ENCODE data around the gene MSL2.
"Not testable (repeated sequence)": the region's sequence is repeated elsewhere in the genome, so short reads cannot be mapped to it uniquely, and the experiment has no call there.

MSL2 gene, protein sequence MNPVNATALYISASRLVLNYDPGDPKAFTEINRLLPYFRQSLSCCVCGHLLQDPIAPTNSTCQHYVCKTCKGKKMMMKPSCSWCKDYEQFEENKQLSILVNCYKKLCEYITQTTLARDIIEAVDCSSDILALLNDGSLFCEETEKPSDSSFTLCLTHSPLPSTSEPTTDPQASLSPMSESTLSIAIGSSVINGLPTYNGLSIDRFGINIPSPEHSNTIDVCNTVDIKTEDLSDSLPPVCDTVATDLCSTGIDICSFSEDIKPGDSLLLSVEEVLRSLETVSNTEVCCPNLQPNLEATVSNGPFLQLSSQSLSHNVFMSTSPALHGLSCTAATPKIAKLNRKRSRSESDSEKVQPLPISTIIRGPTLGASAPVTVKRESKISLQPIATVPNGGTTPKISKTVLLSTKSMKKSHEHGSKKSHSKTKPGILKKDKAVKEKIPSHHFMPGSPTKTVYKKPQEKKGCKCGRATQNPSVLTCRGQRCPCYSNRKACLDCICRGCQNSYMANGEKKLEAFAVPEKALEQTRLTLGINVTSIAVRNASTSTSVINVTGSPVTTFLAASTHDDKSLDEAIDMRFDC

GRCh38 chr3:136196064-136196400 lies at the start of gene MSL2:
Gene MSL2 (minus strand): TSS chr3:136196335. CDS start chr3:136195113, 1,222 bp downstream.
- no peak for DNase-seq (ENCODE audit: low read depth in 1 of 2, low spot score in 1 of 2)

- no peak for DNase-seq (ENCODE audit: low read depth in 1 of 2, low spot score in 1 of 2)
Observed at GRCh38 chr3:136245691-136246090, 49.6 kb upstream of the MSL2 start.

- DNase-seq (ENCODE audit: low read depth in 1 of 2, low spot score in 1 of 2): no peak
Observed at GRCh38 chr3:136239094-136239493, 43.0 kb upstream of the MSL2 start.

- no peak for DNase-seq (ENCODE audit: low read depth in 1 of 2, low spot score in 1 of 2)
Observed at GRCh38 chr3:136237961-136238649, 42.0 kb upstream of the MSL2 start.

- no peak for DNase-seq (ENCODE audit: low read depth in 1 of 2, low spot score in 1 of 2)
Observed at GRCh38 chr3:136237103-136237502, 41.0 kb upstream of the MSL2 start.

- no peak for DNase-seq (ENCODE audit: low read depth in 1 of 2, low spot score in 1 of 2)
Observed at GRCh38 chr3:136236109-136236508, 40.0 kb upstream of the MSL2 start.

GRCh38 chr3:136235545-136235944 lies 39.4 kb upstream of the MSL2 start:
- DNase-seq (ENCODE audit: low read depth in 1 of 2, low spot score in 1 of 2): no peak

GRCh38 chr3:136232413-136232812 lies 36.3 kb upstream of the MSL2 start:
- no peak for DNase-seq (ENCODE audit: low read depth in 1 of 2, low spot score in 1 of 2)

GRCh38 chr3:136222746-136223145 lies 26.6 kb upstream of the MSL2 start:
- DNase-seq (ENCODE audit: low read depth in 1 of 2, low spot score in 1 of 2): not testable (repeated sequence)

GRCh38 chr3:136211547-136211946 lies 15.4 kb upstream of the MSL2 start:
- no peak for DNase-seq (ENCODE audit: low read depth in 1 of 2, low spot score in 1 of 2)

GRCh38 chr3:136209921-136210320 lies 13.8 kb upstream of the MSL2 start:
- DNase-seq (ENCODE audit: low read depth in 1 of 2, low spot score in 1 of 2): no peak

DNA sequence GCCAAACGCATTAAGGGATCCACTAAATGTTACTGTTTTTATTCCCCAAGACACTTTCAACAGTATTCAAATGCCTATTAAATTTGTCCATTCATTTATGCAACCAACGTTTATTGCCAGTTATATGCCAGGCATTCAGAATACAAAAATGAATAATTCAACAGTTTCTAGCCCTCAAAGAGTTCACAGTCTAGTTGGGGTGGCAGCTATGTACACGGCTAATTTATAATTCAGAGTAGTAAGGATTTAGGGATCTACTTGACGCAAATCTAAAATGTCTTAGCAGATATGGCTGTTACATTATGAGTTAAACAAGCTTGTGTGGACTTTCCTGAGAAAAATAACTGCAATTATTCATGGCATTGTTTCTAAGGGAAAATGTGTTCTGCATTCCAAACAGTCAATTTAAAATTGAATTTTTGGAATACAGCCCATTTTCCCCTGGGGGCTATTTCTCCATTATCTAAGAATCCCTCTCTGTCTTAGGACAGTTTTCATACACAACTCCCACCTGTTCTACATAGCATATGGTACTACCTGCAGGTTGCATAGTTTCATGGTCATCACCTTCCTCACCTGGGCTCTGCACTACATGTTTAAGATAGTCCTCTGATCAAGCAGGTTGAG lies 11.5 kb upstream of the MSL2 start:
- no peak for DNase-seq (ENCODE audit: low read depth in 1 of 2, low spot score in 1 of 2)

GRCh38 chr3:136199219-136199618 lies 3.1 kb upstream of the MSL2 start:
- not testable (repeated sequence) for DNase-seq (ENCODE audit: low read depth in 1 of 2, low spot score in 1 of 2)

DNA sequence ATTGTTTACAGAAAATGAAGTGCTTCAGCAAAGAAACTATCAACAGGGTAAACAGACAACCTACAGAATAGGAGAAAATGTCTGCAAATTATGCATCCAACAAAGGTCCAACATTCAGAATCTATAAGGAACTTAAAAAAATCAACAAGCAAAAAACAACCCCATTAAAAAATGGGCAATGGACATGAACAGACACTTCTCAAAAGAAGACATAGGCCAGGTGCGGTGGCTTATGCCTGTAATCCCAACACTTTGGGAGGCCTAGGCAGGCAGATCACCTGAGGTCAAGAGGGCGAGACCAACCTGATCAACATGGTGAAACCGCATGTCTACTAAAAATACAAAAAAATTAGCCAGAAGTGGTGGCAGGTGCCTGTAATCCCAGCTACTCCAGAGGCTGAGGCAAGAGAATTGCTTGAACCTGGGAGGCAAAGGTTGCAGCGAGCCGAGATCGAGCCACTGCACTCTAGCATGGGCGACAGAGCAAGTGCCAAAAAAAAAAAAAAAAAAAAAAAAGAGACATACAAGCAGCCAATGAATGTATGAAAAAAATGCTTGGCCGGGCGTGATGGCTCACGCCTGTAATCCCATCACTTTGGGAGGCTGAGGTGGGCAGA lies 2.4 kb upstream of the MSL2 start:
- DNase-seq (ENCODE audit: low read depth in 1 of 2, low spot score in 1 of 2): not testable (repeated sequence)

GRCh38 chr3:136197159-136197793 lies 1.1 kb upstream of the MSL2 start:
- DNase-seq (ENCODE audit: low read depth in 1 of 2, low spot score in 1 of 2): no peak

GRCh38 chr3:136196401-136197158 lies 445 bp upstream of the MSL2 start:
- DNase-seq (ENCODE audit: low read depth in 1 of 2, low spot score in 1 of 2): peak; percentile 99 to 100

GRCh38 chr3:136195258-136196063 lies 674 bp downstream of the MSL2 start:
- DNase-seq (ENCODE audit: low read depth in 1 of 2, low spot score in 1 of 2): peak in 1 of 2 donors; percentile 19

GRCh38 chr3:136194409-136195257 lies 1.5 kb downstream of the MSL2 start:
- DNase-seq (ENCODE audit: low read depth in 1 of 2, low spot score in 1 of 2): peak; percentile 26 to 65

Data from activated CD4-positive, alpha-beta T cell treated with anti-CD3 and anti-CD28 coated beads, Interleukin-2, amount 50 U/mL, for 24 hours (primary cell).